HG03025 (cell line): ENCODE measurements around the gene MFSD2A.
"Not testable (repeated sequence)": the region's sequence is repeated elsewhere in the genome, so short reads cannot be mapped to it uniquely, and the experiment has no call there.

Source experiments
- ATAC-seq: cut with Tn5 transposase; IDR thresholded peaks from one replicate; pipeline ENCODE4 v1.9.1; 2021; ENCODE audit warnings: mild to moderate bottlenecking, moderate library complexity; ENCODE audit not compliant: unreplicated experiment, low FRiP score

Gene MFSD2A

DNA sequence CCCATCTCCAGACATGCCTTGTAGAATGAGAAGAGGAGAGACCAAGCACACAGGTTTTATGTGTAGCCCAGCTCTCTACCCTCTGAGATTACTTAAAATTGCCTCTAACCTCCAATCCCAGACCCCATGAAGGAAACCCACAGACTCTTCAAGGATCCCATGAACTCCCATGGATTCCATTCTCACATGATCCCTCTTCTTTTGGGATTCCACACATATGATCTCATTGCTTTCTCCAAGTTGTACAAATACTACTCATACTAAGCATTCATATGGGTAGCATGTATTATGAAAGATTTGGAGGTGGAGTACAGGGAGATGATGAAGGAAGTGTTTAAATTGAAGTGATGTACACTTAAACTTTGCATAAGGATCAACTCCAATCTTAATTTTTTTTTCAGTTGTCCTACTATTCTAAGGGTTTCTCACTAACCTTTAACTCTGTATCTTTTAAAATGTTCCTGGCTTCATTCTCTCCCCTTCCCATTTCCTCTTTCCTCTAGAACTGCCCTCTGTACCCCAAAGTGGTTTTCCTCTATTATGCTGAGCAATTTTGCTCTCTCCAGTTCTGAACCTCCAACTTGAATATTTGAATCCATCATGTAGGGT lies 41.6 kb downstream of the MFSD2A start:
- no peak for ATAC-seq

DNA sequence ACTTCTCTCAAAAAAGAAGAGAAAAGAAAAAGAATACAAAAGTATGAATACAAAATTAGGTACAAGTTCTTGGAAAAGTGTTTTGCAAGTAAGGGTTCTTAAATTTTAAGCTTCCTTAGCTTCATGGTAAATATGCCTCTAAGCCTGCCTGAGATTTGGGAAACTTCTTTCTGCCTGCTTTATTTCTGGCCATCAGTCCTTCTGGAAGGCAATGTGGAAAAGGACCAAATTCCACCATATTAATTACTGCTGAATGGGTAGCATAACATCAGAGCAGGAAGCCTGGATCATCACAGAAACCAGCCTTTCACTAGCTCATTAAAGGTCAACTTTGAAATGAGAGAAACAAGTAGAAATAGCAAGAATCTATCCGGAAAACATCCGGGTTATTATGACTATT lies 46.5 kb downstream of the MFSD2A start:
- no peak for ATAC-seq

DNA sequence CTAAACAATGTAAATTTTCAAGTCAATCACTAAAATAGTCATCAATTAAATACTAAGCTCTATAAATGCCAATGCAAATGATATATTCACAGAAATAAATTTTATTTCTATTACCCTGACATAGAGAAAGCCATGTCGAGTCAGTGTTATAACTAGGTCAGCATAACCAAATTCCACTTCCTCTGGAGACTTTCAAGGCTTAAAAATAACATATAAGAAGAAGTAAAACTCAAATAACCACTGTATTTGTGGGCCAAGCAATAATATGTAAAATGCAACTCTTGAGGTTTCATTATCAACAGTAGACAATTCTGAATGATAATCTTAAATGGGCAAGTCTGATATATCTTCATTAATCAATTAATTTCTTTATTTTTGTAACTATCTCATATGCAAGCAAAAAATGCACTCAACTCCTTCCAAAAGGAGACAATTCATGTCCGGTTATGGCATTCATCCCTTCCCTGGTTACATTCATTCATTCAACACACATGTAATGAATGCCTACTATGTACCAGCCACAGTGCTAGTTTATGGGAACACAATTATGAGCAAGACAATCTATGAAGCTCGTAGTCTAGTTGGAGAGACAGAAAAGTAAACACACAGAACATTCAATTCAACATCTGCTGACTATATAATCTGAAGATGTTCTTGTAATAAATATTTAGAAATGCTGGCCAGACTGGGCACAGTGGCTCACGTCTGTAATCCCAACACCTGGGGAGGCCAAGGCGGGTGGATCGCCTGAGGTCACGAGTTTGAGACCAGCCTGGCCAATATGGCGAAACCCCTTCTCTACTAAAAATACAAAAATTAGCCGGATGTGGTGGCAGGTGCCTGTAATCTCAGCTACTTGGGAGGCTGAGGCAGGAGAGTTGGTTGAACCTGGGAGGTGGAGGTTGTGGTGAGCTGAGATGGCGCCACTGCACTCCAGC lies 48.5 kb downstream of the MFSD2A start:
- ATAC-seq = no peak

DNA sequence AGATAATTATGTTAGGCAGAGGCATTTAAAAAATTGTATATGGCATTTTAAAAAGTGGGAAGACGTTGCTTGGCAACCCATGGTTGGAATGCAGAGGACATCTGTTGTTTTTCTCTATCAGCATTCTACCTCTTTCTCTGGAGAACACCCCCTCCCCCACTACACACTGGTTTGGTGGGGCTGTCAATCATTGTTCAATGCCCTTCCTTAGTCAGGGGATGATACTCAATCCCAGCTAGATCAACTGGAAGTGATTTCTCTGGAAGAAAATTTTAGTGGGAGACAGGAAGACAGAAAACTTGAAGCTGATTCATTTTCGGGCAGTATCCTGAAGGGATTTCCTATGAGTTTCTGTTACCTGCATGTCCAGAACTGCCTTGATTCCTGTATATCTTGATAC lies 49.9 kb downstream of the MFSD2A start:
- ATAC-seq = no peak

DNA sequence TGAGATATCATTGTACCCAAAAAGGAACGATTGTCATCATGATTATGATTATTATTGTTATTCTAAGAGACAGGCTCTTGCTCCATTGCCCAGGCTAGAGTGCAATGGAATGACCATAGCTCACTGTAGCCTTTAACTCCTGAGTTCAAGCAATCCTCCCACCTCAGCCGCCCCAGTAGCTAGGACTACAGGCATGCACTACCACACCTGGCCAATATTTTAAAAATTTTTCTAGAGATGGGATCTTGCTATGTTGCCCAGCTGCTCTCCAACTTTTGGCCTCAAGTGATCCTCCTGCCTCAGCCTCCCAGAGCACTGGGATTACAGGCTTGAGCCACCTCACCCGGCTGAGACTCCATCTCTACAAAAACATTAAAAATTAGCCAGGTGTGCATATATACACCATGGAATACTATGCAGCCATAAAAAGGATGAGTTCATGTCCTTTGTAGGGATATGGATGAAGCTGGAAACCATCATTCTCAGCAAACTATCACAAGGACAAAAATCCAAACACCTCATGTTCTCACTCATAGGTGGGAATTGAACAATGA lies 52.6 kb downstream of the MFSD2A start:
- not testable (repeated sequence) for ATAC-seq

DNA sequence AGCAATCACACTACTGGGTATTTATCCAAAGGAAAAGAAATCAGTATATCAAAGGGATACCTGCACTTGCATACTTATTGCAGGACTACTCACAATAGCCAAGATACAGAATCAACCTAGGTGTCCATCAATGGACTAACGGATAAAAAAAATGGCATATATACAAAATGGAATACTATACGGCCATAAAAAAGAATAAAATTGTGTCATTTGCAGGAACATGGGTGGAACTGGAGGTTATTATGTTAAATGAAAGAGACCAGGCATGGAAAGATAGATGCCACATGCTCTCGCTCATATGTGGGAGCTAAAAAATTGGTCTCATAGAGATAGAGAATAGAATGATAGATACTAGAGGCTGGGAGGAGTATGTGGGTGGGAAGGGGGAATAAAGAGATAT lies 56.3 kb downstream of the MFSD2A start:
- no peak for ATAC-seq

DNA sequence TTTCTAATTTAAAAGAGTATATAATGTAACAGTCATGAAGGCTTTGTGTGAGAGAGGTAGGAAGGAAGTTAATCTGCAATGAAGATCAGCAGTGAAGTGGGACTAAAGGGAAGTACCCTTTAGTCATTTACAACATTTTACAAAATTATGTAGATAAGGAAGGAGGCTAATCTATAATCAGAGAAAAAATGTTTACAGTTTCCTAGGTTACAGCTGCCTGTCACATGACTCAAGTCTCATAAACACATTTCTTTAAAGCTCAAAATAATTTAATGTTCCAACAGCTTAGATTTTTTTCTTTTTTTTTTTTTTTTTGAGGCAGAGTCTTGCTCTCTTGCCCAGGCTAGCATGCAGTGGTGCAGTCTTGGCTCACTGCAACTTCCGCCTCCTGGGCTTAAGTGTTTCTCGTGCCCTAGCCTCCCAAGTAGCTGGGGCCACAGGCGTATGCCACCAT lies 59.3 kb downstream of the MFSD2A start:
- no peak for ATAC-seq

DNA sequence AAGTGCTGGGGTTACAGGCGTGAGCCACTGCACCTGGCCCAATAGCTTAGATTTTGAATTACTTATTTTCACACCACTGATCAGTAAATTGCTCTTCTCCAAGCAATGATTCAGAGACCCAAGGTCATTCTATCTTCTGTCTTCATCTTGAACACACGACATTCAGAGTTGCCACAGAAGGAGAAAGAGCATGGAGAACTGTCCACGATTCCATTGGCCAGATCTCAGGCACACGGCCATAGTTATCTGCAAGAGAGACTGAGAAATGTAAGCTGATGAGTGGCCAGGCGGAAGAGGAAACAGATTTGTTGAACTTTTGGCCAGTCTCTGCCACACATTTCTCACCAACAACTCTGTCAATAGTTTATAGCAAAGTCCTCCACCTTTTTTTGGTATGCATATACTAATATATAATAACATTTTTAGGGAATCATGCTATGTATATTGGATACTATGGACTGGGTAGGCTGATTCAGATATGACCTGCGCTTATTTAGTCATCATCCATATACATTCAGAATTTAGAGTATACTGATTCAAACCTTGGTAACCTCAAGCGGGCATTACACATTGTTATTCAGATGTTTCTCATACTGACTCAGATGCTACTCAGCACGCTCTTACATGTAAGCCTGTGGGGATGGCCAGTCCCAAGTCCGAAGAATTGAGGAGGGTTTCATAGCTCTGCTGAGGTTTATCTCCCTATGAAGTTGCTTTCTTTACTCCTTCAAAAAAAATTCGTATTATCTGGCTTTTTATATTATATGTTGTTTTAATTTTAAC lies 60.1 kb downstream of the MFSD2A start:
- ATAC-seq = no peak

DNA sequence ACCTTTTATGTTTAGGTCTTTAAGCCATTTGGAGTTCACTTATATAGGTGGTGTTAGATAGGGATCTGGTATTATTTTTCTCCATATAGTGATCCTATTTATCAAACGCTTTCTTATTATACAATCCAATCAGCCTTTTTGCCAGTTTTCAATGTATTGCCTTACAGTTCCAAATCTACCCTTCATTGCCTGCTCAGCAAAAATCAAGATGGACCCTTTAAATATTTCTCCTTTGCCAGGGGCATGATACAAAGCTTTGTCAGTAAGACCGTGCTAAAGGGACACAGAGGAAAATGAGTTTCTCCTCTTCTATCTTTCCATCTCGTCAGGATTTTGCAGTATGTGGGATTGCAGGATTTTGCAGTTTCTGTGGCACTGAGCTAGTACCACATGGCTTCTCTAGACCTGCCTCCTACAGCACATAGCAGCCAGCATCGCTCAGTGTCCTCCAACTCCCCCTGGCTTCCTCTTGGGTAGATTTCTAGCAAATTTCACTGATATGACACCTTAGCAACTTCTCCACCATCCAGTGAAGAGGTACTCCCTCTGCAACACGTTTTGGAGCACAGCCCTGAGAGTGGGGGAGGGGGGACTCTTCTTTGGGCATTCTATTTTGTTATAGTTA lies 63.1 kb downstream of the MFSD2A start:
- no peak for ATAC-seq
